Panc1 (cell line): ENCODE measurements around the gene STX2. TPM values are rescaled to one million over a fixed set of nuclear protein-coding genes. Genes with fewer than 3 reads are reported as not detected.

Experiments used
- ATAC-seq: fragments of 200-7000 bp; cut with Tn5 transposase; 2 replicates; pipeline ENCODE4 v1.9.1; 2020; ENCODE audit warnings: mild to moderate bottlenecking, moderate library complexity
- BruUV-seq: library from RNA; stranded (reverse); fragments of 400-500 nt; replicated peaks from 2 replicates; lab custom pipeline; 2021; lab: Mats Ljungman, UMichigan
- CTCF ChIA-PET: fragments of 300-600 bp; sonication (Branson Sonifier 250); formaldehyde crosslinking; loops from one replicate; lab custom pipeline; 2022; ENCODE audit warnings: antibody characterized with exemption; lab: Charles Lee
- POLR2A ChIA-PET: fragments of 300-600 bp; sonication (Branson Sonifier 250); formaldehyde crosslinking; loops from one replicate; lab custom pipeline; 2022; ENCODE audit warnings: antibody characterized with exemption; lab: Charles Lee
- DNase-seq: peaks from one replicate; pipeline ENCODE4 v3.0.0-alpha.2; 2010; ENCODE audit warnings: low read depth, low spot score
- H3K27ac ChIP-seq: 2 replicates; pipeline ENCODE4 v1.5.1; 2011; ENCODE audit warnings: mild to moderate bottlenecking, low read length, inconsistent platforms
- H3K27me3 ChIP-seq: fragments of 200-500 bp; sonication (Bioruptor generic); 2 replicates; pipeline ENCODE4 v1.6.0; 2014; ENCODE audit warnings: low read length, inconsistent platforms; ENCODE audit not compliant: control insufficient read depth, insufficient read depth
- H3K36me3 ChIP-seq: fragments of 200-500 bp; sonication (Bioruptor generic); 2 replicates; pipeline ENCODE4 v1.5.1; 2014; ENCODE audit warnings: inconsistent platforms, mild to moderate bottlenecking, low read length, moderate library complexity; ENCODE audit not compliant: control insufficient read depth, insufficient read depth
- H3K4me1 ChIP-seq: 2 replicates; pipeline ENCODE4 v1.5.1; 2011; ENCODE audit warnings: inconsistent platforms, mild to moderate bottlenecking, low read length, moderate library complexity; ENCODE audit not compliant: control insufficient read depth, insufficient read depth
- H3K4me3 ChIP-seq, 2 experiments: 2 replicates each; pipeline ENCODE4 v1.5.1; 2011 to 2012; ENCODE audit warnings: low read depth in 2 of 2, low read length in 2 of 2, mild to moderate bottlenecking in 2 of 2, inconsistent platforms in 1 of 2, moderate library complexity in 1 of 2
- H3K9me3 ChIP-seq: fragments of 200-500 bp; sonication (Bioruptor generic); 2 replicates; pipeline ENCODE4 v1.5.1; 2014; ENCODE audit warnings: low read depth, mild to moderate bottlenecking, inconsistent platforms, low read length, moderate library complexity; ENCODE audit not compliant: control insufficient read depth, insufficient read depth
- POLR2AphosphoS5 ChIP-seq: IDR thresholded peaks from 2 replicates; pipeline ENCODE4 v1.6.1; 2012; ENCODE audit warnings: mild to moderate bottlenecking, low read depth, low read length, moderate library complexity
- SIN3A ChIP-seq: IDR thresholded peaks from 2 replicates; pipeline ENCODE4 v1.6.1; 2012; ENCODE audit warnings: low read depth, mild to moderate bottlenecking, low read length, moderate library complexity, borderline replicate concordance; ENCODE audit not compliant: insufficient read depth
- TCF7L2 ChIP-seq: IDR thresholded peaks from 2 replicates; pipeline ENCODE4 v1.6.1; 2011; ENCODE audit warnings: mild to moderate bottlenecking, low read depth, low read length, inconsistent platforms
- in situ Hi-C: cut with HindIII; loops from 2 replicates; pipeline ENCODE4 v1.10.0; 2016; ENCODE audit warnings: low sequenced_read_pairs, low pct_unique_long_range_greater_than_20kb
- intact Hi-C: fragments of 100-400 bp; cut with micrococcal nuclease; formaldehyde crosslinking; loops from one replicate; pipeline ENCODE4 v1.10.0; 2022; ENCODE audit not compliant: unreplicated experiment
- total RNA-seq: library from RNA; stranded (reverse); gene quantifications from one replicate; pipeline ENCODE4 v1.2.1, GENCODE V29; 2021; ENCODE audit not compliant: unreplicated experiment
- TF ChIP-seq, protein P1 (sequence below): fragments of 450-650 bp; IDR thresholded peaks from 2 replicates; pipeline ENCODE4 v1.5.1; 2017; ENCODE audit warnings: mild to moderate bottlenecking
- TF ChIP-seq, protein P2 (sequence below), 2 experiments: IDR thresholded peaks; 2 replicates each; pipeline ENCODE4 v1.6.1; 2011 to 2012; ENCODE audit warnings: low read depth in 2 of 2, control low read depth in 1 of 2, low read length in 1 of 2, mild to moderate bottlenecking in 1 of 2, moderate library complexity in 1 of 2; ENCODE audit not compliant: insufficient read depth in 1 of 2

STX2 gene
- total RNA-seq, 1 experiment from 2014 or later, result 34.0 TPM

- TF ChIP-seq, protein P1, sequence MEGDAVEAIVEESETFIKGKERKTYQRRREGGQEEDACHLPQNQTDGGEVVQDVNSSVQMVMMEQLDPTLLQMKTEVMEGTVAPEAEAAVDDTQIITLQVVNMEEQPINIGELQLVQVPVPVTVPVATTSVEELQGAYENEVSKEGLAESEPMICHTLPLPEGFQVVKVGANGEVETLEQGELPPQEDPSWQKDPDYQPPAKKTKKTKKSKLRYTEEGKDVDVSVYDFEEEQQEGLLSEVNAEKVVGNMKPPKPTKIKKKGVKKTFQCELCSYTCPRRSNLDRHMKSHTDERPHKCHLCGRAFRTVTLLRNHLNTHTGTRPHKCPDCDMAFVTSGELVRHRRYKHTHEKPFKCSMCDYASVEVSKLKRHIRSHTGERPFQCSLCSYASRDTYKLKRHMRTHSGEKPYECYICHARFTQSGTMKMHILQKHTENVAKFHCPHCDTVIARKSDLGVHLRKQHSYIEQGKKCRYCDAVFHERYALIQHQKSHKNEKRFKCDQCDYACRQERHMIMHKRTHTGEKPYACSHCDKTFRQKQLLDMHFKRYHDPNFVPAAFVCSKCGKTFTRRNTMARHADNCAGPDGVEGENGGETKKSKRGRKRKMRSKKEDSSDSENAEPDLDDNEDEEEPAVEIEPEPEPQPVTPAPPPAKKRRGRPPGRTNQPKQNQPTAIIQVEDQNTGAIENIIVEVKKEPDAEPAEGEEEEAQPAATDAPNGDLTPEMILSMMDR, result no peak
- TF ChIP-seq SIN3A (no peak), TCF7L2 (no peak), POLR2AphosphoS5 (no peak)
- TF ChIP-seq, protein P2, sequence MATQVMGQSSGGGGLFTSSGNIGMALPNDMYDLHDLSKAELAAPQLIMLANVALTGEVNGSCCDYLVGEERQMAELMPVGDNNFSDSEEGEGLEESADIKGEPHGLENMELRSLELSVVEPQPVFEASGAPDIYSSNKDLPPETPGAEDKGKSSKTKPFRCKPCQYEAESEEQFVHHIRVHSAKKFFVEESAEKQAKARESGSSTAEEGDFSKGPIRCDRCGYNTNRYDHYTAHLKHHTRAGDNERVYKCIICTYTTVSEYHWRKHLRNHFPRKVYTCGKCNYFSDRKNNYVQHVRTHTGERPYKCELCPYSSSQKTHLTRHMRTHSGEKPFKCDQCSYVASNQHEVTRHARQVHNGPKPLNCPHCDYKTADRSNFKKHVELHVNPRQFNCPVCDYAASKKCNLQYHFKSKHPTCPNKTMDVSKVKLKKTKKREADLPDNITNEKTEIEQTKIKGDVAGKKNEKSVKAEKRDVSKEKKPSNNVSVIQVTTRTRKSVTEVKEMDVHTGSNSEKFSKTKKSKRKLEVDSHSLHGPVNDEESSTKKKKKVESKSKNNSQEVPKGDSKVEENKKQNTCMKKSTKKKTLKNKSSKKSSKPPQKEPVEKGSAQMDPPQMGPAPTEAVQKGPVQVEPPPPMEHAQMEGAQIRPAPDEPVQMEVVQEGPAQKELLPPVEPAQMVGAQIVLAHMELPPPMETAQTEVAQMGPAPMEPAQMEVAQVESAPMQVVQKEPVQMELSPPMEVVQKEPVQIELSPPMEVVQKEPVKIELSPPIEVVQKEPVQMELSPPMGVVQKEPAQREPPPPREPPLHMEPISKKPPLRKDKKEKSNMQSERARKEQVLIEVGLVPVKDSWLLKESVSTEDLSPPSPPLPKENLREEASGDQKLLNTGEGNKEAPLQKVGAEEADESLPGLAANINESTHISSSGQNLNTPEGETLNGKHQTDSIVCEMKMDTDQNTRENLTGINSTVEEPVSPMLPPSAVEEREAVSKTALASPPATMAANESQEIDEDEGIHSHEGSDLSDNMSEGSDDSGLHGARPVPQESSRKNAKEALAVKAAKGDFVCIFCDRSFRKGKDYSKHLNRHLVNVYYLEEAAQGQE (IDR thresholded peaks at IDR 0.05; ENCODE audit: insufficient read depth in 1 of 2, low read depth in 2 of 2, low read length in 1 of 2), result no peak
- no peak for ATAC-seq
- in situ Hi-C loops, result loop anchor here (10.0 kb wide), 1 partner anchor 349 kb away; no protein-coding TSS in a partner anchor
These were observed 94.8 kb downstream of the STX2 start for GRCh38 chr12:130744274-130744673.

DNA sequence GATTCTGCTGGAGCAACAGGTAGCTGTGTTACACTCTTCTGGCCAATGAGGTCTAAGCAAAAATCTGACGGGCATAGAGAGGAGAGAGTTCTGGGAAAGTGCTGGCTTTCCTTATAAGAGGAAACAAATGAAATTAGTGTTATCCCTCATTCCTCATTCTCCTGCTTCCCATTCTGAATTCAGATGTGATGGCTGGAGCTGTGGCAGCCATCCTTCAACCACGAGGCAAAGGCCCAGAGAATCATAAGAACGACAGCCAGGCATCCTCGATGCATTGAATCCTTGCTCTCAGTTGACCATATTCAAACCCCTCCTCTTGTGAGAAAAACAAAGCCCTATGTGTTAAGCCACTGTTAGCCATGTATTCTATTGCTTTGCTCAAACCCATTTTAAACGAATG, 95.4 kb downstream of the STX2 start:
- in situ Hi-C loops, result loop anchor here (10.0 kb wide), 1 partner anchor 349 kb away; no protein-coding TSS in a partner anchor
- Histone ChIP-seq H3K27ac (no peak overlapping the region), H3K4me3 (no peak overlapping the region), H3K4me1 (no peaks in the 10 kb centered on the region), H3K9me3 (no peaks in the 10 kb centered on the region), H3K27me3 (0 out of 2 replicates have a peak, but pooled peaks cover 5% of the 10 kb centered on the region), H3K36me3 (no peaks in the 10 kb centered on the region)
- intact Hi-C loops, result no loop called here
- DNase-seq, result no peak
- TF ChIP-seq POLR2AphosphoS5 (no peak), TCF7L2 (no peak), SIN3A (no peak)
- TF ChIP-seq, protein P1, result no peak
- TF ChIP-seq, protein P2 (IDR thresholded peaks at IDR 0.05; ENCODE audit: insufficient read depth in 1 of 2, low read depth in 2 of 2, low read length in 1 of 2), result no peak
- CTCF ChIA-PET, result no interaction called here
- ATAC-seq, result no peak
- no TSS peak for BruUV-seq
- POLR2A ChIA-PET, result no interaction called here

More at GRCh38 chr12:130744274-130744673, 94.8 kb downstream of the STX2 start:
- Histone ChIP-seq H3K9me3 (no peaks in the 10 kb centered on the region), H3K36me3 (no peaks in the 10 kb centered on the region), H3K4me3 (no peak overlapping the region), H3K27me3 (0 out of 2 replicates have a peak, but pooled peaks cover 5% of the 10 kb centered on the region), H3K27ac (no peak overlapping the region), H3K4me1 (no peaks in the 10 kb centered on the region)
- ChIA-PET CTCF (no interaction called here), POLR2A (no interaction called here)
- DNase-seq, result no peak
- intact Hi-C loops, result no loop called here
- no TSS peak for BruUV-seq
